HG02870 (cell line): ENCODE data around the gene AFF3.

ENCODE experiments used
- ATAC-seq: cut with Tn5 transposase; IDR thresholded peaks from one replicate; pipeline ENCODE4 v1.9.1; 2021; ENCODE audit warnings: mild to moderate bottlenecking, moderate library complexity; ENCODE audit not compliant: unreplicated experiment

Gene AFF3

DNA sequence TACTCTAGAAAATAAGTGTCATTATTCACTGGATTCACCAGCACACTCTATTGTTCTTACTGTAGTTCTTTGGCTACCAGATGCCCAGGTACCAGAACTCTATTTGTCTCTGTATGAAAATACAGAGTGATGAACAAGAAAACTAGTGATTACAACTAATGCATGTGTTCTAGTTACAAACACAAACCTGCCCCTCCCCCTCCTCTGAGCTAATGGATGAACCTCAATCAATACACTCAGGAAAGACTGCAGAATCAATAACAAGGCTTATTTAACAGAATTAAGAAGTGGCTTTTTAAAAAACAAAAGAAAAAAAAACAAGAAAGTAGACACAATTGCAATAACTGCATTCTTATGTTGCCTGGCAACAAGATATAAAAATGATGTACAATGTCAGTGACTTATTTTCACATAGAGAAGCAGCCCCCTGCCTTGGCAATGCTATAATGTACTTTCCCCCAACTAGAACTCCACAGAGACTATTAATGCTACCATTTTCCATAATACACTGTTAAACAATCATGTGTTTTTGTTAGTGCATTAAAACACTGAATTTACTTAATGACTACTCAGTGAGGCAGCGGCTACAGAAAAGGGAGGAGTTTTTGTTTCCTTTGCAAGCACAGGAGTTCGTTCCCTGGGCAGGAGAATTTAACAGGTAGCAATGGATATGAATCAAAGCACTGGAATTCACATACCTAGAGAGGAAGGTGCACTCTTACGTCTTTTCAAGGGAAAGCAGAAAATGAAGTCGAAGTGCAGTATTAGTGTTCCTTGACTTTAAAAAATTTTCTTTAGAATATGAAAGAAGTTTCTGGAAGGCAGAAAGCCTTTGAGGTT is 333.8 kb downstream of the AFF3 start:
- ATAC-seq = no peak

DNA sequence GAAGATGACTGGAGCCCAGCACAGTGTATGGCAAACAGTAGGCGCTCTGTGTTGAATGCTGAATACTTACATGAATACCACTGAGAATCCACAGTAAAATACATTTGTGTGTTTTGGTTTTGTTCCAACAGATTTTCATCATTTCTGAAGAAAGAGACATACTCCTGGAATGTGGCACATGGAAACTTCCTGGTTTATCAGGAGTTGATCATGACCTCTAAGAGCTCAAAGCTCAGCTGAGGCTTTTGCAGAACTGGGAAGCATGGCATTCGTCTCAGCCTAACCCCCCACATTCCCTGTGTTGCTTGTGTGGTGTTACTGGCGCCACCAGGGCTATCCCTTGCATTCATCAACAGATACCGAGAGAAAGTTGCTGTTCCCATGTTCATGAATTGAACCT is 335.6 kb downstream of the AFF3 start:
- ATAC-seq = no peak

- no peak for ATAC-seq
These were observed 336.4 kb downstream of the AFF3 start for GRCh38 chr2:99805930-99806476.

DNA sequence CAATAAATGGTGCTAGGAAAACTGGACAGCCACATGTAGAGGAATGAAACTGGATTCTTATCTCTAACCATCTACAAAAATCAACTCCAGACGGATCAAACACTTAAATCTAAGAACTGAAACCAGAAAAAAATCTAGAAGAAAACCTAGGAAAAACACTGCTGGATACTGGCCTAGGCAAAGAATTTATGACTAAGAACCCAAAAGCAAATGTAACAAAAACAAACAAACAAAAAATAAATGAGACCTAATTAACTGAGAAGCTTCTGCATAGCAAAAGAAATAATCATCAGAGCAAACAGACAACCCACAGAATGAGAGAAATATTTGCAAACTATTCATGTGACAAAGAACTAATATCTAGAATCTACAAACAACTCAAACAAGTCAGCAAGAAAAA is 338.5 kb downstream of the AFF3 start:
- ATAC-seq = no peak

GRCh38 chr2:99802734-99803133 is 339.7 kb downstream of the AFF3 start:
- no peak for ATAC-seq

DNA sequence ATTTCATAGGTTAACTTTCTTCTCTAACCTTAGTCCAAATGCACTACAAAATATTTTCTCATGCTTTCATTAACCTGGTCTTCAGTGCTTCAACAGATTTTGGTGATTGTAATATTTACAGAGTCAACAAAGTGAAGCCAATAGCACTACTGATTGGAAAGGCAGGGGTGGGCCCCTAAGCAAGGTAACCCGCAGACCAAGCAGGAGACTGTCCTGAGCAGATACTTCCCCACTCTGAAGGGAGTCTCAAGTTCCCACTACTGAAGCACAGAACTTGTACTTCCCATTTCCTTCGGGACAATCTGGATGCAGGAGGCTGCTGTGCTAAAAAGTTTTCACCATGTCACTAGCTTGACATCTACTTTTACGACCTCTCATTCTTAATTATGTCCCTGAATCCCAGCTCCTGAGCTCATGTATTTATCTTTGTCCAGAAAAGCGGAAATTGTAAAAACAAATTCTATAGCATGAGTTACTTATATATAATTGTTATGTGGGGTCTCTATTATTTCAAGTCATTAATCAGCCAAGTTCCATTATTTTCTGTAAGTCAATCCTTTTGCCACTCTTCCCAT is 341.0 kb downstream of the AFF3 start:
- ATAC-seq = no peak

DNA sequence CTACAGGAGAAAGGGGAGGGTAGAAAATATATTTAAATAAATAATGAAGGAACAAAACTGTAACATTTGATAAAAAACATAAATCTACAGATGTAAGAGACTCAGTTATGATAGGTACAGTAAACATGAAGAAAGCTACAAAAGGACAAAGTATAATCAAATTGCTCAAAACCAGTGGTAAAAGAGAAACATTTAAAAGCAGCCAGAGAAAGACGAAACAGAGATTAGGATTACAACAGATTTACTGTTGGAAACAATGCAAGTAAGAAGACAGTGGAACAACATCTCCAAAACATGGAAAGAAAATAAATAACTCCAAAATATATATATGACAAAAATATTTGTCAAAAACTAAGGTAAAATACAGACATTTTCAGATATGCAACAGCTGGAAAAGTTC is 344.9 kb downstream of the AFF3 start:
- no peak for ATAC-seq

DNA sequence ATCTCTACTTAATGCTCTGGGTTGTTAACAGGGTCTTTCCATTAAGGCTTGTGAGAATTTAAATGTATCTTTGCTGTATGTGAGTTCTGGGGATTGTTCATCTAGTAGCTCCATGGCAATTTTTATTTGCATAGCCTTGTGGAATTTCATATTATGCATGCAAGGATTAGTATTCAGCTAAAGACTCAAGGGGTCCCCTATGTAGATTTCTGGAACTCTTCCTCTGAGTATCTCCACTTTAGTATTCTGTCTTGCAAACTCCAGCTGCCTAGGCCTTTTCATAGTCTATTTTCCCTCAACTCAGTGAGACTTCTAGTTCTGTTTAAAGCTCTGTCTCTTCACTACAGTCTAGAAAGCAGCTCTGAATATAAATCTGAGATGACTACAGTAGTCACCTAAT is 348.0 kb downstream of the AFF3 start:
- no peak for ATAC-seq

GRCh38 chr2:99793022-99793421 is 349.4 kb downstream of the AFF3 start:
- no peak for ATAC-seq

- no peak for ATAC-seq
These were observed 352.5 kb downstream of the AFF3 start for GRCh38 chr2:99789849-99790248.

- ATAC-seq = no peak
These were observed 354.5 kb downstream of the AFF3 start for GRCh38 chr2:99787769-99788382.

DNA sequence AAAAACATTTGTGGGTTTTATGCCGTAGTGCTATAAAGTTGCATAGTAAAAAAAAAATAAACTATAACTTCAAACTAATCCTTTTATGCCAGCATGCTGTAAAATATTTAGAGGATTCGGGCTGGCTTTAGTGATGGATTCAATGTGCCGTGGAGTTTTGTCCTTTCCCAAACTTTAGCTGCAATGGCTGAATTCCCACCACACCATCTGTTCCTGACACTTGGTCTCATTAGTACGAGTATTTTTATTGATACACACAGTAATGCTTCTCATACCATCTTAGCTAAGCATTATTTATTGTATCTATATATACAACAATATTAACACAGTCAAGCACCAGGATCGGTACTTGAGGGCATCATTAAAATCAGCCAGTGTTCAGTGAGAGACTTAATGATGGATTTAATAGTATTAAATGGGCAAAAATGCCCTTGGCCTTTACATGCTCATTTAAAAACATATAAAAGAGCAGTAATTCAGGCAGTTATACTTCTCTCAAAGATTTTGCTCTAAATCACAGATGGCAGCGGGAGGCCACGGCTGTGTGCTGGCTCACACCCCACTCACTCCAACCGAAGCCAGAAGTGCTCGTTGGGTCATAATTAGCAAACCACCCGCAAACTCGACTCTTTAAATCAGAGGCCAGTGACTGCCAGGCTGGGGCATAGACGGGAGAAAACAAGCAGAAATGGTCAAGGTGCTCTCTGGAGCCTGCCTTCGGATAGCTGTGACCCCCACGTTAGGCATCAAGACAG is 355.6 kb downstream of the AFF3 start:
- no peak for ATAC-seq

- ATAC-seq = no peak
These were observed 357.4 kb downstream of the AFF3 start for GRCh38 chr2:99784946-99785345.

DNA sequence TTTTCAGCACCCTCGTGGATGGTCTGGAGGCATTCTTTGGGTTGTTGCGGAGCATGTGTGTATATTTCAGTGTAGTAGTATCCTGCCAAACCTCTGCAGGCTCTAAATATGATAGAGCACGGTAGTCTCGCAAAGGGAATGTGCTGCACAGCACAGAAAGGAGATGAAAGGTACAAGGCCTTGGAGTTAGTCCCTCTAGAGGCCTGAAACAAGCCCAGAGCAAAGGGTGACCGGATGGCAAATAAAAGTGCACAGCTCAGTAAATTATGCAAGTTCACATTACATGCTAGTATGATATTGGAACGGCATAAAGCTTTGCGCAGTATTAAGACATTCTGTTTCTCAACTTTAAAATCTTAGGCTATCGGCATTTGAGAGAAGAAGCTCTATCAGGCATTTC is 358.1 kb downstream of the AFF3 start:
- no peak for ATAC-seq

GRCh38 chr2:99780276-99780675 is 362.1 kb downstream of the AFF3 start:
- no peak for ATAC-seq

DNA sequence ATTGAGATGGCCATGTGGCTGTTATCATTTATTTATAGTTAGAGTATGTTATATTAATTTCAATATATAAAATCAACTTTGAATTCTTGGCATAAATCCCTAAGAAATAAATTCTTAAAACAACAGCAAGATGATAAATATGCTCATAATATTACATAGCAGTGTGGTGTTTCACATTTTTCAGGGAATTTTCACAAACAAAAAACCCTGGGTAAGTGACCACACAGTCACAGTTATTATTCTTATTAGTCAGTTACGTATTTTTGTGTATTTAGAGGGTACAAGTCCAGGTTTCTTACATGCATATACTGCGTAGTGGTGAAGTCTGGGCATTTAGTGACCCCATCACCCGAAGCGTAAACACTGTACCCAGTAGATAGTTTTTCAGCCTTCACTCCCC is 363.1 kb downstream of the AFF3 start:
- ATAC-seq = no peak

DNA sequence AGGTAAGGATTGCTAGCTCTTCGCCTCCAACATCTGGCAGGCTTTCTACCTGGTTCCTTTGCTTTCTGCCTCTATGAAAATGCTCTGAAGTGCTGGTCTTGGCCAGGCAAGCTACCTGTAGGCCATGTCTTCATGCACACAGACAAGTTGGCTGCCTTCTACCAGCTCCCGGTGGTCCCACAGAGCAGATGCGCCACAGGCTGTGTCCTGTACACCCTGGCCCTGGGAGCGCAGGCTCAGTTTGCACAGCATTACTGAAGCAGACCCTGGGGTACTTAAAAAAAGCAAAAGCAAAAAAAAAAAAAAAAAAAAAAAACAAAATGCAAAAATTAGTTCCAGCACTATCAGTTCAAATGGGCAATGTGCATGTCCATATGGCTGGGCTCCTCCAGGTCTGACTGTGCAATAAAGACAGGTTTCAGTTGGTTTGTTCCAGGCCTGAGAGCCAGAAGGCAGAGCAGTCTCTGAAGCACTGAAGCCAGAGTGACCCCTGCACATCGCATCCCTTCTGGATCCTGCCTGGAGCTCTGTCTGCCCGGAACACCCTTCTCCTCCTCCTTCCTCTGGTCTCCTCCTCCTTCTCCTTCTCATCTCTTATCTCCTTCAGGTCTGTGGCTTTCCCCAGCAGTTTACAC is 364.6 kb downstream of the AFF3 start:
- no peak for ATAC-seq

GRCh38 chr2:99776906-99777646 is 365.3 kb downstream of the AFF3 start:
- no peak for ATAC-seq

- ATAC-seq = no peak
These were observed 366.0 kb downstream of the AFF3 start for GRCh38 chr2:99776206-99776905.
